Forelimb muscle (tissue), 1 donor: ENCODE data around the gene AACS. TPM values are rescaled to one million over a fixed set of nuclear protein-coding genes. Genes with fewer than 3 reads are reported as not detected.

Experiments used
- DNase-seq: peaks from one replicate; pipeline ENCODE4 v3.0.0-alpha.2; 2013; ENCODE audit warnings: low read depth
- polyA plus RNA-seq: library from polyadenylated mRNA; unstranded; fragments of 120-200 nt; gene quantifications from one replicate; pipeline ENCODE4 v1.2.1, GENCODE V29; 2013; ENCODE audit not compliant: insufficient read length

Gene AACS
- polyA plus RNA-seq, 1 donor = 24.5 TPM

GRCh38 chr12:125152463-125152862 is 87.2 kb downstream of the AACS start:
- DNase-seq = no peak

- no peak for DNase-seq
Measured at GRCh38 chr12:125155366-125155765, 90.1 kb downstream of the AACS start.

- no peak for DNase-seq
Measured at GRCh38 chr12:125157177-125157576, 91.9 kb downstream of the AACS start.

GRCh38 chr12:125159702-125160101 is 94.5 kb downstream of the AACS start:
- no peak for DNase-seq

GRCh38 chr12:125160281-125160955 is 95.2 kb downstream of the AACS start:
- DNase-seq = no peak

GRCh38 chr12:125161712-125162022 is 96.4 kb downstream of the AACS start:
- no peak for DNase-seq

- DNase-seq = no peak
Measured at GRCh38 chr12:125162489-125163028, 97.3 kb downstream of the AACS start.

GRCh38 chr12:125163148-125163547 is 97.9 kb downstream of the AACS start:
- no peak for DNase-seq

GRCh38 chr12:125164541-125164940 is 99.3 kb downstream of the AACS start:
- no peak for DNase-seq

- no peak for DNase-seq
Measured at GRCh38 chr12:125166041-125166440, 100.8 kb downstream of the AACS start.

- DNase-seq = no peak
Measured at GRCh38 chr12:125167658-125168057, 102.4 kb downstream of the AACS start.

GRCh38 chr12:125169451-125169850 is 104.2 kb downstream of the AACS start:
- DNase-seq = no peak

GRCh38 chr12:125169870-125170269 is 104.6 kb downstream of the AACS start:
- no peak for DNase-seq

GRCh38 chr12:125171267-125171666 is 106.0 kb downstream of the AACS start:
- DNase-seq = no peak

- no peak for DNase-seq
Measured at GRCh38 chr12:125172231-125172850, 107.1 kb downstream of the AACS start.

GRCh38 chr12:125175576-125175975 is 110.3 kb downstream of the AACS start:
- DNase-seq = no peak

- DNase-seq = no peak
Measured at GRCh38 chr12:125178222-125178621, 113.0 kb downstream of the AACS start.

GRCh38 chr12:125180144-125180543 is 114.9 kb downstream of the AACS start:
- DNase-seq = no peak

- no peak for DNase-seq
Measured at GRCh38 chr12:125181107-125181506, 115.9 kb downstream of the AACS start.

- DNase-seq = peak; percentile 11
Measured at GRCh38 chr12:125183187-125184067, 118.2 kb downstream of the AACS start.

- DNase-seq = no peak
Measured at GRCh38 chr12:125184213-125184967, 119.2 kb downstream of the AACS start.

GRCh38 chr12:125185311-125185739 is 120.1 kb downstream of the AACS start:
- no peak for DNase-seq
